SKM-1 treated with dmso at 0.1 percent for 144 hours (cell line): ENCODE measurements around the gene ZNF763.
"Not testable (repeated sequence)": the region's sequence is repeated elsewhere in the genome, so short reads cannot be mapped to it uniquely, and the experiment has no call there.

Experiments
- DNase-seq: peaks from one replicate; lab custom pipeline; 2025; ENCODE audit not compliant: unreplicated experiment; lab: John Stamatoyannopoulos, UW

The ZNF763 gene

GRCh38 chr19:11971041-11971440, 6.2 kb downstream of the ZNF763 start:
- DNase-seq = no peak

DNA sequence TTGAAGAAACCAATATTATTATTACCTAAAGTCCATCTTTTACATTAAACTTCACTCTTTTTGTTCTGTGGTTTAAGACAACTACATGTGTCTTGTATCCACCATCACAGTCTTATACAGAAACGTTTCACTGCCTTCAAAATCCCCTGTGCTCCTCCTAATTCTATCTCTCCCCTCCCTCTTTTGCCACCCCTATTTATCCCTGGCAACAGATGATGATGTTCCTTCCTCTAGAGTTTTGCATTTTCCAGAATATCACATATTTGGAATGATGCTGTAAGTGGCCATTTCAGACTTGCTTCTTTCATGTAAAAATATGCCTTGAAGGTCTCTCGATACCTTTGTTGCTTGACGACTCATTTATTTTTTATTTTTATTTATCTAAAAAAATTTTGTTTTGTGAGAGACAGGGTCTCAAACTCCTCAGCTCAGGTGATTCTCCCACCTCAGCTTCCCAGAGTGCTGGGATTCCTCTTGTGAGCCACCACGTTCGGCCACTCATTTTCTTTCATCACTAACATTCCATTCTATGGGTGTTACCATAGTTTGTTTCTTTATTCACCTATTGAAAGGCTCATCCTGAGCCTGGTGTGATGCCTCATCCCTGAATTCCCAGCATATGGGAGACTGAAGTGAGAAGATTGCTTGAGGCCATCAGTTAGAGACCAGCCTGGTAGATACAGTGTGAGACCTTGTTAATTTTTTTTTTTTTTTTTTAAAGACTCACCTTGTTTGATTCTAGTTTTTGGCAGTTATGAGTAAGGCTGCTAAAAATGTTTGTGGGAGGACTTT, 8.4 kb downstream of the ZNF763 start:
- no peak for DNase-seq

- DNase-seq = no peak
Measured at GRCh38 chr19:11978492-11979100, 13.8 kb downstream of the ZNF763 start.

DNA sequence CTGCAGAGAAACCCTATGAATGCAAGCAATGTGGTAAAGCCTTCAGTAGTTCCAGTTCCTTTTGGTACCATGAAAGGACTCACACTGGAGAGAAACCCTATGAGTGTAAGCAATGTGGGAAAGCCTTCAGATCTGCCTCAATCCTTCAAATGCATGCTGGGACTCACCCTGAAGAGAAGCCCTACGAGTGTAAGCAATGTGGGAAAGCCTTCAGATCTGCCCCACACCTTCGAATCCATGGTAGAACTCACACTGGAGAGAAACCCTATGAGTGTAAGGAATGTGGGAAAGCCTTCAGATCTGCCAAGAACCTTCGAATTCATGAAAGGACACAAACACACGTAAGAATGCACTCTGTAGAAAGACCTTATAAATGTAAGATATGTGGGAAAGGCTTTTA, 14.7 kb downstream of the ZNF763 start:
- DNase-seq = no peak

GRCh38 chr19:11982526-11982925, 17.7 kb downstream of the ZNF763 start:
- no peak for DNase-seq

DNA sequence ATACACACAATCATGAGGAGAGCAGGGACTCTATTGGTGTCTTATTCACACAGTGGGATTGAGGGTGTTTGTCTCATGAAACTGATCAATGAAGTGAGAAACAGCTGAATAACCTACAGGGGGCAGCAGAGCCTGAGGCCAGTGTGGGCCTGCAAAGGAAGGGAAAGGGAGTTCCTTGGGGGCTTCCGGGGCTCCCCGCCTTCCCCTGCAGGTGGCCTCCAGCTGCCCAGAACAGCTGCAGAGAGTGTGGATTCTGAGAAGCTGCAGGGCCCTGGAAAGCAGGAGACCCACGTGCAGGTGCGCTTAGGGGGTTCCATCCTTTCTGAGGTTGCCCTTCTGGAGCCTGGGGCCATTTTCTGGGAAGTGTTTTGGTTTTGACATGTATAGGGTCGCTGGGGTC, 20.1 kb downstream of the ZNF763 start:
- no peak for DNase-seq

DNA sequence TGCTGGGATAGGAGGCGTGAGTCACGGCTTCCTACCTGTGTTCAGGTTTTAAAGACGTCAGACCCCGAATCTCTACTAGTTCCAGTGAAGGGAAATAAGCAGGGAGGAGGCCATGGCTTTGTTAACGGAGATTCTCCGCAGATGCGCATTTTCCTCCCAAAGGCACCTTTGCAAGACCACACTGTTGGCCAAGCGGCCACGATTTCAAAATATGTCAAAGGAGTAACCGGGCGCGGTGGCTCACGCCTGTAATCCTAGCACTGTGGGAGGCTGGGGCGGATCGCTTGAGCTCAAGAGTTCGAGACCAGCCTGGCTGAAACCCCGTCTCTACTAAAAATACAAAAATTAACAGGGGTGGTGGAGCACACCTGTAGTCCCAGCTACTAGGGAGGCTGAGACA, 21.9 kb downstream of the ZNF763 start:
- no peak for DNase-seq

- peak; percentile 96 for DNase-seq
Measured at GRCh38 chr19:11987405-11988281, 22.8 kb downstream of the ZNF763 start.

GRCh38 chr19:11989112-11989456, 24.2 kb downstream of the ZNF763 start:
- no peak for DNase-seq

GRCh38 chr19:11991921-11992320, 27.1 kb downstream of the ZNF763 start:
- not testable (repeated sequence) for DNase-seq

DNA sequence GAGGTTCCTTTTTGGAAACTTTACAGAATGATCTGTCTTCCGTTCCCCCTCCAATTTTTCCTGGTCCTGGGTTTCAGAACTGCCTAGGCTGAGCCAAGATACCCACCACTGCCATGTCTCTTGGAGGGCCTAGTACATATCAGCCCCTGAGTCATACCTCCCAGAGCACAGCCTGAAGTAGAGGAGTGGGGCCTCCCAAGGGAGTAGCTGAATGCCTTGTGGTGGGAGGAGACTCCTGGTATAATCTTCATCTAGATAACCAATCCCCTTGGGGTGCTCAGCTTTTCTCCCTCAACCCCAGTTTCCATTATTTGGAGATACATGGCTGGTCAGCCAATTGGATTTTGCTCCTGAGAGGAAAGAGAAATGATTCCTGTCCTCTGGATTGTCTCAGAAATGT, 30.3 kb downstream of the ZNF763 start:
- no peak for DNase-seq

GRCh38 chr19:12000152-12000981, 35.5 kb downstream of the ZNF763 start:
- no peak for DNase-seq

GRCh38 chr19:12015015-12015752, 50.3 kb downstream of the ZNF763 start:
- DNase-seq = no peak

GRCh38 chr19:12015753-12016116, 50.9 kb downstream of the ZNF763 start:
- no peak for DNase-seq
